WTC11 (cell line): Measurements from ENCODE around the gene PHOSPHO2. TPM values are rescaled to one million over a fixed set of nuclear protein-coding genes. Genes with fewer than 3 reads are reported as not detected.
A peak's percentile ranks its signal among the peaks of the same experiment; 100 is the strongest.

Source experiments
- ATAC-seq: fragments of 200-7000 bp; cut with Tn5 transposase; 2 replicates; pipeline ENCODE4 v1.10.0; 2021; ENCODE audit warnings: mild to moderate bottlenecking, moderate library complexity
- CTCF ChIA-PET: fragments of 300-600 bp; sonication (Branson Sonifier 250); formaldehyde crosslinking; loops from one replicate; lab custom pipeline; 2021; ENCODE audit warnings: antibody characterized with exemption; lab: Charles Lee
- POLR2A ChIA-PET: fragments of 350-600 bp; sonication (Branson Sonifier 250); formaldehyde crosslinking; loops from one replicate; lab custom pipeline; 2021; ENCODE audit warnings: antibody characterized with exemption; lab: Charles Lee
- DNase-seq: peaks from one replicate; pipeline ENCODE4 v3.0.0; 2021; ENCODE audit warnings: low spot score
- H3K27ac Mint-ChIP-seq: 2 replicates; pipeline ENCODE4 v1.8.0; 2021; ENCODE audit warnings: mixed read lengths
- H3K27me3 Mint-ChIP-seq: 2 replicates; pipeline ENCODE4 v1.8.0; 2021; ENCODE audit warnings: low read depth, mild to moderate bottlenecking, moderate library complexity, mixed read lengths
- H3K36me3 Mint-ChIP-seq: 2 replicates; pipeline ENCODE4 v1.8.0; 2021; ENCODE audit warnings: mixed read lengths
- H3K4me1 Mint-ChIP-seq: 2 replicates; pipeline ENCODE4 v1.8.0; 2022; ENCODE audit warnings: mixed read lengths
- H3K4me3 Mint-ChIP-seq: 2 replicates; pipeline ENCODE4 v1.8.0; 2021; ENCODE audit warnings: mild to moderate bottlenecking, moderate library complexity, mixed read lengths
- H3K9me3 Mint-ChIP-seq: 2 replicates; pipeline ENCODE4 v1.8.0; 2021; ENCODE audit warnings: mixed read lengths
- ARID4B ChIP-seq: sonication (generic); formaldehyde crosslinking; IDR thresholded peaks from 2 replicates; pipeline ENCODE4 v1.8.0; 2023; ENCODE audit warnings: missing genetic modification reagents, mild to moderate bottlenecking, borderline replicate concordance
- E2F1 ChIP-seq: sonication (generic); formaldehyde crosslinking; IDR thresholded peaks from 2 replicates; pipeline ENCODE4 v1.8.0; 2022; ENCODE audit warnings: mild to moderate bottlenecking, missing genetic modification reagents
- E2F5 ChIP-seq: sonication (generic); formaldehyde crosslinking; IDR thresholded peaks from 2 replicates; pipeline ENCODE4 v1.8.1; 2022; ENCODE audit warnings: mild to moderate bottlenecking, moderate library complexity, missing genetic modification reagents
- ERG ChIP-seq: fragments of 250-450 bp; sonication (Bioruptor Pico); IDR thresholded peaks from 2 replicates; pipeline ENCODE4 v1.8.0; 2021; ENCODE audit warnings: mild to moderate bottlenecking
- GABPB1 ChIP-seq: sonication (generic); formaldehyde crosslinking; IDR thresholded peaks from 2 replicates; pipeline ENCODE4 v1.8.1; 2023; ENCODE audit warnings: mild to moderate bottlenecking, missing genetic modification reagents
- HMGA2 ChIP-seq: fragments of 250-450 bp; sonication (Bioruptor Pico); IDR thresholded peaks from 2 replicates; pipeline ENCODE4 v1.4.0; 2021; ENCODE audit warnings: mild to moderate bottlenecking, moderate library complexity
- JAZF1 ChIP-seq: fragments of 250-450 bp; sonication (Bioruptor Pico); IDR thresholded peaks from 2 replicates; pipeline ENCODE4 v1.9.0; 2021; ENCODE audit warnings: moderate library complexity, mild to moderate bottlenecking, inconsistent platforms
- MLX ChIP-seq: sonication (generic); formaldehyde crosslinking; IDR thresholded peaks from 2 replicates; pipeline ENCODE4 v1.8.1; 2023; ENCODE audit warnings: mild to moderate bottlenecking, missing genetic modification reagents, moderate library complexity
- NFE2L1 ChIP-seq: sonication (generic); formaldehyde crosslinking; IDR thresholded peaks from 2 replicates; pipeline ENCODE4 v1.8.1; 2023; ENCODE audit warnings: missing genetic modification reagents
- OVOL2 ChIP-seq: fragments of 250-450 bp; sonication (Bioruptor Pico); IDR thresholded peaks from 2 replicates; pipeline ENCODE4 v1.9.0; 2021; ENCODE audit warnings: mild to moderate bottlenecking, borderline replicate concordance
- SMAD4 ChIP-seq: sonication (generic); formaldehyde crosslinking; IDR thresholded peaks from 2 replicates; pipeline ENCODE4 v1.8.0; 2022; ENCODE audit warnings: mild to moderate bottlenecking, missing genetic modification reagents
- SP1 ChIP-seq: sonication (generic); formaldehyde crosslinking; conservative IDR thresholded peaks from 2 replicates; pipeline ENCODE4 v1.8.1; 2022; ENCODE audit warnings: missing genetic modification reagents
- TCF7 ChIP-seq: sonication (generic); formaldehyde crosslinking; IDR thresholded peaks from 2 replicates; pipeline ENCODE4 v1.8.0; 2022; ENCODE audit warnings: mild to moderate bottlenecking, low read depth, missing genetic modification reagents, moderate library complexity
- TEAD4 ChIP-seq: sonication (generic); formaldehyde crosslinking; IDR thresholded peaks from 2 replicates; pipeline ENCODE4 v1.8.0; 2022; ENCODE audit warnings: mild to moderate bottlenecking, missing genetic modification reagents
- ZBTB21 ChIP-seq: sonication (generic); formaldehyde crosslinking; IDR thresholded peaks from 2 replicates; pipeline ENCODE4 v1.8.1; 2023; ENCODE audit warnings: mild to moderate bottlenecking, missing genetic modification reagents, borderline replicate concordance
- ZSCAN18 ChIP-seq: fragments of 250-450 bp; sonication (Bioruptor Pico); IDR thresholded peaks from 2 replicates; pipeline ENCODE4 v2.1.2; 2022; ENCODE audit warnings: mild to moderate bottlenecking, moderate library complexity
- total RNA-seq: library from RNA; stranded (reverse); gene quantifications from 3 replicates; pipeline ENCODE4 v1.2.3, GENCODE V29; 2021

The PHOSPHO2 gene
- total RNA-seq, 1 experiment from 2014 or later = 6.1 TPM

- peak; percentile 55 for DNase-seq
- Mint-ChIP-seq H3K27me3 (peaks cover 10% of the 10 kb centered on the region), H3K4me3 (peak overlapping the region; percentile 85), H3K27ac (0 out of 2 replicates have a peak overlapping the region, but pooled peaks have one; percentile 45), H3K36me3 (peaks cover 11% of the 10 kb centered on the region), H3K4me1 (peaks cover 31% of the 10 kb centered on the region), H3K9me3 (no peaks in the 10 kb centered on the region)
- ATAC-seq = peak; percentile 49
- POLR2A ChIA-PET = interaction anchor here (0.6 kb wide), 1 partner anchor 242 kb away, joined by 3 read pairs; no protein-coding TSS in a partner anchor
- CTCF ChIA-PET = interaction anchor here (1.1 to 1.4 kb wide), 2 partner anchors 90 to 193 kb away, joined by 3 read pairs; no protein-coding TSS in a partner anchor
- 0 out of 2 replicates have a peak, but pooled peaks have one; percentile 11 for TF ChIP-seq E2F5
- 0 out of 2 replicates have a peak, but pooled peaks have one; percentile 14 for TF ChIP-seq SP1 (CRISPR knock-in tag)
- no peak for TF ChIP-seq E2F1
- no peak for TF ChIP-seq TCF7 (CRISPR knock-in tag)
Measured at GRCh38 chr2:169734169-169734847, 40.0 kb downstream of the PHOSPHO2 start.

- H3K27ac Mint-ChIP-seq = no peak overlapping the region
- CTCF ChIA-PET = no interaction called here
- H3K4me1 Mint-ChIP-seq = peaks cover 35% of the 10 kb centered on the region
Measured at GRCh38 chr2:169735623-169736022, 41.4 kb downstream of the PHOSPHO2 start.

GRCh38 chr2:169736902-169737301 lies 42.6 kb downstream of the PHOSPHO2 start:
- CTCF ChIA-PET = interaction anchor here (0.6 kb wide), 1 partner anchor 43 kb away, joined by 3 read pairs; no protein-coding TSS in a partner anchor
- POLR2A ChIA-PET = no interaction called here
- H3K4me3 Mint-ChIP-seq = peak overlapping the region; percentile 85
- peaks cover 35% of the 10 kb centered on the region for H3K4me1 Mint-ChIP-seq
- no peaks in the 10 kb centered on the region for H3K9me3 Mint-ChIP-seq
- TF ChIP-seq ZSCAN18 (CRISPR knock-in tag) = no peak
- no peak for TF ChIP-seq SMAD4
- TF ChIP-seq NFE2L1 (CRISPR knock-in tag) = no peak
- TF ChIP-seq JAZF1 (CRISPR knock-in tag) = no peak
- no peak for TF ChIP-seq ARID4B (CRISPR knock-in tag)
- no peak for TF ChIP-seq TEAD4 (CRISPR knock-in tag)
- no peak for TF ChIP-seq ZBTB21 (CRISPR knock-in tag)
- peaks cover 10% of the 10 kb centered on the region for H3K27me3 Mint-ChIP-seq
- H3K27ac Mint-ChIP-seq = peak overlapping the region; percentile 9; the same call in 1 of the 2 replicates
- ATAC-seq = no peak
- peaks cover 20% of the 10 kb centered on the region for H3K36me3 Mint-ChIP-seq
- no peak for DNase-seq

More at GRCh38 chr2:169735623-169736022, 41.4 kb downstream of the PHOSPHO2 start:
- Mint-ChIP-seq H3K36me3 (peaks cover 11% of the 10 kb centered on the region), H3K27me3 (peaks cover 10% of the 10 kb centered on the region), H3K4me3 (peak overlapping the region; percentile 85), H3K9me3 (no peaks in the 10 kb centered on the region)
- ATAC-seq (no peak), DNase-seq (no peak)
- TF ChIP-seq OVOL2 (CRISPR knock-in tag) = no peak
- no peak for TF ChIP-seq ZBTB21 (CRISPR knock-in tag)
- no peak for TF ChIP-seq MLX
- TF ChIP-seq HMGA2 (CRISPR knock-in tag) = no peak
- TF ChIP-seq ERG (CRISPR knock-in tag) = no peak
- no peak for TF ChIP-seq GABPB1 (CRISPR knock-in tag)
- POLR2A ChIA-PET = no interaction called here
